ENCODE data around the gene GLIPR2.
"Not testable (repeated sequence)": the region's sequence is repeated elsewhere in the genome, so short reads cannot be mapped to it uniquely, and the experiment has no call there.

The GLIPR2 gene

GRCh38 chr9:36145970-36146369, 9.4 kb downstream of the GLIPR2 start:
- no peak for DNase-seq

DNA sequence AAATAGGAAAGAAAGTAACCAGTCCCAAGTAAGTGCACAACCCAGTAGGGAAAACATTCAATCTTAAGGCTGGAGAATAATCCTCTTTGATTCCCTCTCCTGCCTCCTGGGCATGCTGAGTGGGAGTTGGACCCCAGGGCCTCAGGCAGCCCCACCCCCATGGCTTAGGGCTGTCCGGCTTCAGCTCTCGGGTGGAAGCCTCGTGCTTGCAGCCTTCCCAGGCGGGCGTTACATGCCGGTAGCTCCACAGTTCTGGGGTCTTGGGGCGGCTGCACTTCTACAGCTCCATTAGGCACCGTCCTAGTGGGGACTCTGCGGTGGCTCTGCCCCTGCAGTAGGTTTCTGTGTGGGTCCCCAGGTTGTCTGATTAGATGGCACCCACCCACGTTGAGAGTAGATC, 10.1 kb downstream of the GLIPR2 start:
- DNase-seq, result no peak

- no peak for DNase-seq
These were observed 11.1 kb downstream of the GLIPR2 start for GRCh38 chr9:36147441-36148175.

DNA sequence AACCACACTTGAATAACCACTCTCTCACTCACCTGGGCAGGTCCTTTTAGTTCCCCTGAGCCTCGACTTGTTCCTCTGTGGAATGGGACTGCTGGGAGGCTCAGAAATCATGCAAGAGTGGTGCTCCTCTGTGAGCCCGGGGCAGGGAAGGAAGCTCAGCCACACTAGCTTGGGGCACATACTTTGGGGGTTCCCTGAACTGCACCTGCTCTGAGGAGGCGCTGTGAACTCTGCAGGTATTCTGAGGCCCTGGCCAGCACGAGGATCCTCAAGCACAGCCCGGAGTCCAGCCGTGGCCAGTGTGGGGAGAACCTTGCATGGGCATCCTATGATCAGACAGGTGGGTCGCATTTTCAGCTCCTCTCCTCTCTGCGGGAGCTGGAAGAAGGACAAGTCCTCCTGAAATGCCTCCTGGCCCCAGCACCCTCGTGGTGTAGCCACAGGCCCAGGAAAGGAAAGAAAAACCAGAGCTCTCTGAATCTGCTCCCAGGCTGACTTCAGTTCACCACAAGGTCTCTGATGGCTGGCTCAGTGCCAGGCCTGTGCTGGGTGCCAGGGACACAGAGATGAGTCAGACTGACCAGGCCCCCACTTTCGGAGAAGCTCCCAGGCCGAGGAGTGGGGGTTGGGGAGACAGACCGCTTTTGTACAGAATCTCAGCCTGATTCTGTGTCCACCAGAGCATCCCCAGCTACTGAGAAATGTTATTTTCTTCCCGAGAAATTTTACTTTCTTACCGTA, 11.9 kb downstream of the GLIPR2 start:
- peak; percentile 97 for DNase-seq

DNA sequence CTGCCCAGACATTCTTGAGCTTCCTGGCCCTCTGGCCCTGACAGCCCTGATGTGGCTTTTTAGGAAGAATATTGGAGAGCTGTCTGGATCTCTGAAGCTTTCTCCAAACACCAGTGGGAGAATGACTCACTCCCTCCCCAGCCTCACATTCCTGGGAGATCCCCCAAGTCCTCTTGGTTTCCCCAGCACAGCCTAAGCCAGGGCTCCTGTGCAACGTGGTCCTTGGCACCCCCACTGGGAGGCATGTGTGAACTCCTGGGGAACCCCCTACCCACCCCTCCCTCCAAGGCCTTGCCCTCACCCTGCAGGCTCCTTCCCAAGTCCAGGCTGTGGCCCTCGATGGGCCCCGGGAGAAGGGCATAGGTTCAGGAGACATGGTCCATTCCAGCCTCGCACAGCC, 12.7 kb downstream of the GLIPR2 start:
- DNase-seq, result peak; percentile 89

DNA sequence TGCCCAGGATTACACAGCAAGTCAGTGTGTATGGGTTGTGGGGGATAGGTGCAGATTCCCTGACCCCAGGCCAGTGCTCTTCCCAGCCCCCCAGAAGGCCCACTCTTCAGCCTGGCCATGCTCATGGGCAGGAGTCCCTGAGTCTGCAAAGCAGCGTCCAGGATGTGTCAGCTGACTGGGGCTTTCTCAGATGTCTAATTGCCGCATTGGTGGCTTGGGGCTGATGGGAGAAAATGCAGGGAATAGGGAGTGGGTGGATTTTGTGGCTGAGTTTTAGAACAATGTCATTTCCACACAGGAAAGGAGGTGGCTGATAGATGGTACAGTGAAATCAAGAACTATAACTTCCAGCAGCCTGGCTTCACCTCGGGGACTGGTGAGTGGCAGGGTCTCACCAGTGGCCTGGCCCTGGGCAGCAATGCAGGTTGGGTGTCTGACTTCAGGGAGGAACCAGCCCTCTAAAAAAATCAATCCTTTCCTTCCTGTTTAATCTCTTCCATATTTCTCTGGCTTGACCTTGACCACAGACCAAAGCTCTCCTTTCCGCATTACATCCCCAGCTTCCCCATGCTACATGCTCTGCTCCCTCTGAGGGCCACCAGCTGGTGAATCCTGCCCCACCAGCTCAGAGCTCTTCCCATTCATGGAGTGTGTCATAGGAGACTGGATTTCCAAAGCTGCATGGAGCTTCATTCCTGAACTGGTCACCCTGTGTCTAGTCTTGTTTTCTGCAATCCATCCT, 14.2 kb downstream of the GLIPR2 start:
- peak; percentile 43 for DNase-seq

DNA sequence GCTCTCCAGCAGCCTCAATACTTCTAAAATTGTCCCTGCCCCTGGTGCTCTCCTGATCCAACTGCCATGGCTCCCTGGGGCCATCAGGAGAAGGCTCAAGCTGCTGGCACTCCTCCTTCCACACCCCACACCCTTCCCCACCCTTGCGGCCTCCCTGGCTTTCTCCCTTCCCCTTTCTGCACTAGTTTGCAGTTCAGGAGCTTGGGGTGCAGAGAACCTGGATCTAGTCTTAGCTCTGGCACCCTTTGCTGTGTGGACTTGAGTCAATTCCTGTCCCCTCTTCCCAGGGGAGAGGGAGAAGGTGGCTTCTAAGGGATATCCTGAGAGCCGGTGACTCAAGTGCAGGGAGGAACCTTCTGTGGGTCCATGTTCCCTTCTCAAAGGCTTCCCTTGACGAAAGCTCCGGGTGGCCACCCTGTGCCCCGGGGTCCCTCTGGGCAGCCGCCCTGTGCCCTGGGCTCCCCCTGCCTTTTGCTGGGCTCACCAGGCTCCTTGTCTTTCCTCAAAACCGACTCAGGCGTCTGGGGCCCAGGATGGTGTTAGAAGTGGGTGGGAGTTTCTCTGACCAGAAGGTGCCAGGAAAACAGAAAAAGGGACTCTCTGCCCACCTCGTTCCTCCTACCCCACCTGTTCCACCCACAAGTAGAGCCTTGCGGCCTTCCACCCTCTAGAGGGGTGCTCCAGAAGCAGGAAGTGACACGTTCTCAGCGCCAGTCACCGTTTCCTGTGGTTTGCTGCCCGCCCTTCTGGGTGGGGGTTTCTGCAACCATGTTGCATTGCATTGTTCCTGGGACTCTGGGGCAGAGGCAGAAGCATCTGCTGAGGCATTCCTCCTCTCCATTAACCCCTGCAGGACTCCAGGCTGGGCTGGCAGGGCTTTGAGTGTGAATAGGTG, 15.0 kb downstream of the GLIPR2 start:
- DNase-seq, result peak; percentile 85

DNA sequence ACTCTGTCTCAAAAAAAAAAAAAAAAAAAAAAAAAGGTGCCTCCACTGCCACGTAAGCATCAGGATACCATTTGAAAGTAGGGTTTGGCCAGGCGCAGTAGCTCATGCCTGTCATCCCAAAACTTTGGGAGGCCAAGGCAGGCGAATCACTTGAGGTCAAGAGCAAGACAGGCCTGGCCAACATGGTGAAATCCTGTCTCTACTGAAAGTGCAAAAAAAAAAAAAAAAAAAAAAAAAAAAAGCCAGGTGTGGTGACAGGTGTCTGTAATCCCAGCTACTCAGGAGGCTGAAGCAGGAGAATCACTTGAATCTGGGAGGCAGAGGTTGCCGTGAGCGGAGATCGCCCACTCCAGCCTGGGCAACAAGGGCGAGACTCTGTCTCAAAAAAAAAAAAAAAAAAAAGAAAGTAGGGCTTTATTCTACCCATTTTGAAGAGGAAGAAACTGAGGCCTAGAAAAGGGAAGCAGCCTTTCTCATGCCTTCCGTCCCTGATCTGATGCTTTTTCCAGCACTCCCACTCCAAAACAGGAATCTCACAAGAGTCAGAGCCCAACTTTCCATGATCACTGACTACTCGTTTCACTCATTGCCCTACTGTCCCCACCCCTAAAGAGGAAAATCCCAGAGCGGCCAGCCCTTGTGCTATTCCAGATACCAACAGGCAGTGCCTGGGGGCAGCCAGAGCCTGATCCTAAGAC, 16.4 kb downstream of the GLIPR2 start:
- no peak for DNase-seq

DNA sequence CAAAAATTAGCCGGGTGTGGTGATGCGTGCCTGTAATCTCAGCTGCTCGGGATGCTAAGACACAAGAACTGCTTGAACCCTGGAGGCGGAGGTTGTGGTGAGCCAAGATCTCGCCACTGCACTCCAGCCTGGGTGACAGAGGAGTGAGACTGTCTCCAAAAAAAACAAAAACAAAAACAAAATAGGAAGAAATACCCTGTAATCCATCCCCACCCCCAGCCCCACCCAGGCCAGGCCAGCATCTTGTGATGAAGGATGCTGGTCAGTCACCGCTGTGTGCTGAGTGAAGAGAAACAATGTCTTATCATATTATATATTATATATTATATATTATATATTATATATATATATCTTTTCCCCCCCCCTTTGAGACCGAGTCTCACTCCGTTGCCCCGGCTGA, 17.2 kb downstream of the GLIPR2 start:
- no peak for DNase-seq

- DNase-seq, result peak; percentile 61
These were observed 17.9 kb downstream of the GLIPR2 start for GRCh38 chr9:36154331-36154952.

GRCh38 chr9:36156116-36156515, 19.6 kb downstream of the GLIPR2 start:
- no peak for DNase-seq

- DNase-seq, result no peak
These were observed 21.6 kb downstream of the GLIPR2 start for GRCh38 chr9:36158122-36158521.

GRCh38 chr9:36158917-36159316, 22.4 kb downstream of the GLIPR2 start:
- peak; percentile 69 for DNase-seq

- DNase-seq, result not testable (repeated sequence)
These were observed 23.0 kb downstream of the GLIPR2 start for GRCh38 chr9:36159509-36159908.

DNA sequence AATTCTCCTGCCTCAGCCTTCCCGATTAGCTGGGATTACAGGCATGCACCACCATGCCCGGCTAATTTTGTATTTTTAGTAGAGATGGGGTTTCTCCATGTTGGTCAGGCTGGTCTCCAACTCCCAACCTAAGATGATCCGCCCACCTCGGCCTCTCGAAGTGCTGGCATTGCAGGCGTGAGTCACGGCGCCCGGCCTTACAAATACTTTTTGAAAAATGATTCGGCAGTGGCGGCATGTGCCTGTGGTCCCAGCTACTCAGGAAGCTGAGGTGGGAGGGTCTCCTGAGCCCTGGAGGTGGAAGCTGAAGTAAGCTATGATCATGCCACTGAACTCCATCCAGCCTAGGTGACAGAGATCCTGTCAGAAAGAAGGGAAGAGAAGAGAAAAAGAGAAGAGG, 23.6 kb downstream of the GLIPR2 start:
- DNase-seq, result not testable (repeated sequence)

GRCh38 chr9:36161187-36161586, 24.7 kb downstream of the GLIPR2 start:
- peak; percentile 55 for DNase-seq

DNA sequence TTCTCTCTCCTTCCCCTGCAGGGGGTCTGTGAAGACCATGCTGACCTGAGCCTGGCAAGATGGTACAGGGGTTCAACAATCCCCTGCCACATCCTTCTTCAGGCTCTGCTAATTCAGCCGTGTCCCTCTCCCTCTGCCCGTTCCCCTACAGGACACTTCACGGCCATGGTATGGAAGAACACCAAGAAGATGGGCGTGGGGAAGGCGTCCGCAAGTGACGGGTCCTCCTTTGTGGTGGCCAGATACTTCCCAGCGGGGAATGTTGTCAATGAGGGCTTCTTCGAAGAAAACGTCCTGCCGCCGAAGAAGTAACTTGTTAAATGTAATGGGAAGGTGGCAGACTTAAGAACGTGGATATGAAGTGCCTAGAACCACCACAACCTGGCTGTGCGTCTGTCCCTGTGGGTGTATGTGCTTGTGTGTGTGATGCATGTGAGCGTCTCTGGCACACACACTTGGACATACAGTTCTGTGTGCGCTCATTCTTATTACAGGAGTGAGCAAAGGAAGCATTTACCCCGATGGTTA, 25.7 kb downstream of the GLIPR2 start:
- no peak for DNase-seq

- peak; percentile 97 for DNase-seq
These were observed 26.7 kb downstream of the GLIPR2 start for GRCh38 chr9:36163049-36163785.

DNA sequence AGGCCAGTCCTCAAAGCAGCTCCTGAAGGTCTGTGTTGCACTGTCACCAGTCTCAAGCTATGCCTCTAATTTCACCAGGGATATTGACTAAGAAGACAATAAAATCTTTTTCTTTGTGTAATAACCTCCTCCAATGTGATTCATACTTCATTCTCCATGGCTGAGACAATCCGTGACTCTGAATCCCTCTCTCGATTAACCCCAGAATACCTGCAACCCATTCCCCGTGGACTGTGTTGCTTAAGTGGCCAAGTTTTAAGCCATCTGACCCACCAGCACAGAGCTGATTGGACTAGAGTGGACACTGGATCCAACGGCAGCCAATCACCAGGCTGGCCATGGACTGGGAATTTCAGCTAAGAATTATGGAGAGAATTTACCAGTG, 27.2 kb downstream of the GLIPR2 start:
- peak; percentile 81 for DNase-seq

DNA sequence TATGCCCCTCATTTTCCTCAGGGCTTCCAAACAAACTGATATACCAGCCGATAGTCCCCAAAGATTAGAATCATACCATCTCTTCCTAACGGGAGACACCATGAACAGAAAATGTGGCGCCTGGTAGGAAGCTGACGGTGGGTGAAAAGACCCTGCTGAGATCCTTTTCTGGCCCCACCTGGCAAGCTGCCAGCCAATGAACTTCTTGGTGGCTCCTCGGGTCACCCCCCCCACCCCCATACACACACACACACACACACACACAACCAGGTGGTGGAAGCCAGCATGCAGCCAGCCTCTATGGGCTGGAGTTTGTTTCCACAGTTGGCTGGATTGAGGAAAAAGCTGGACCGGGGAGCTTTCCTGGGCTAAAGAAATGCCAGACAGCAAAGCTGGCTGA, 27.8 kb downstream of the GLIPR2 start:
- DNase-seq, result no peak

DNA sequence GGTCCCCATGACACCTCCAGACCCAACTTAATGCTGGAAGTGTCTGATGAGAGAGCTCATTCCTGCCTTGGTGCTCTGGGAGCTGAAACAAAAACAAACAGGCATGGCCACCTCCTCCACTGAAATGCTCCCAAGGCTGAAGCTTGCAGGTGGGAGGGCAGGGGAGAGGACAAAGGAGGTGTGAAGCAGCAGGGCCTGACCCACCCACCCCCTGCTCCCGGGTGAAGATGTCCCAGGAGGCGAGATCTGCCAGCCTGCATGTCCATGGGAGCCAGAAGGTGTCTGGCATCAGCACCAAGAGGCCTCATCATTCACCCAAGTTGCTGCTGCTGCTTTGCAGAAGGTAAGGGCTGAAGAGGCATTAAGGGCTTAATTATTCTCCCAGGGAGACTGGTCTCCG, 28.5 kb downstream of the GLIPR2 start:
- DNase-seq, result no peak
